ENCODE data around the gene TPPP2.

Gene TPPP2

DNA sequence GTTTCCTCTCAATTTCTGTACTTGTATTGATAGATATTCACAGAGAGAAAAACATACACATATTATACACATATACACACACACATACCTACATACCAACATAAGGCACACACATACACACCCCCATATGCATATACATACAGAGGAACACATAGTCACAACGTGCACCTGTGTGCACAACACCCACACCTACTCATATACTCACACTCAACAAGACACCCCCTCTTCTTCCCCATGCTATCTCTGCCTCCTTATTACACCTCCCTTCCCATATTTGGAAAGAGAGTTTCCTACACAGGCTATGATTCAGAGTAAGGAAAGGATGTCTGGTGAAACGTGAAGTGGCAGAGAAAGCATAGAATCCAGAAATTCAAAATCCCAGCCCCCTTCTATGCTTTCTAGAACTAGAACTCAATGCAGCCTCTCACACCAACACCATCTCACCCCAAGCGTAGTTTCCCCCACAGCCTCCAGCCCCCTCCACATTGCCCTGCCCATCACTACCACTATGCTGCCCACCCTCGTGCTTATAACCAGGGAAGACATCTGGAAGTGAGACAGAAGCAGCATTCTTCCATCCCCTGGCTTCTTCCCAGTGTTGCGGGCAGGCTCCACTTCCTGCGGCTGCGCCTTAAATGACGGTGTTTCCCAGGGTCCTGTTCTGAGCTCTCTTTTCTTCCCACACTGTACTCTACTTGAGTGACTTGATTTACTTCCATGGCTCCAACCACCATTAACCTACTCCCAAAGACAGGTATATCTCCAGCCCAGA is 30.0 kb downstream of the TPPP2 start:
- no peak for DNase-seq

DNA sequence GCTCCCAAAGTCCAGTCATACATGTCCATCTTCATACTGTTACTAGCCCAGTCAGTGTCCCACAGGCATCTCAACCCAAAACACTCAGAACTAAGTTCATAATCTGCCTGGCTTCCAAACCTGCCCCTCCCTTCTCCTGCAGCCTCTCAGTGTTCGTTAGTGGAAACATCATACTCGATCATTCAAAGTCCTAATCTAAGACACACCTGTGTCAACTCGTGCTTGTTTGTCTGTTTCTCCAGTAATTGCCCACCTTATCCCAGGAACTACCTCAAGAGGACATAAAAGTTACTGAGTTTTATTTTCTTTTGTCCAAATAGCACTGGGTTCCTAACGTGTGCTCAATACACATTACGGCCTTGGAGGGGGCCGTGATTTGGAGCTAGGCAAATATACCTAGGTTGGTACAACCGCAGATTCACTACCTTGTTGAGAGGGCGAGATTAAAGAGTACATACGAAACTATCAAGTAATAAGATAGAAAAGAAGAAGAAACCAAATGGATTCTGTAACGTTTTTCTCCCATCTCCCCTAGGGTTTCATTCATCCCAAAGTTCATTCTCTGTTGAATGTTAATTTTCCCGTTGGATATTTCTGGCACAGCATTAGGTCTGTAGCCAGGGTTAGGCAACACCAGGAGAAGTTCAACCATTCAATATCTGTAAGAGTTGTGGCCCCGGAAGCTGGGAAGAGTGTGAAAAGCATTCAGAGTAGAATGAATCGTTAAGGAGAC is 30.8 kb downstream of the TPPP2 start:
- no peak for DNase-seq

DNA sequence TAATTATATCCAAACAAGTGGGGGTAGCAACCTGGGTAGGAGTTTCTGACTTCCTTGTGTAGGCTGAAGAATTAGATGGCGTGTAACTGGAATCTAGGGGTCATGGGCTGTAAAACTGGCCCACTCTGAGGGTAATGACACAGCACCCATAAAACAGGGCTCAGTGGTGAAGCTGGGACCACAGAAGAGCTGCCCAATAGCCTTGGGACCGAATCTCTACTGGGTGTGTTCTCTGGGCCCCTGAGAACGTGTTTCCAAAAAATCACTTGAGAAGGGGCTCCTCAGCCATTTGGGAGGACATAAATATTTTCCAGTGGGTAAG is 31.3 kb downstream of the TPPP2 start:
- DNase-seq, result no peak

DNA sequence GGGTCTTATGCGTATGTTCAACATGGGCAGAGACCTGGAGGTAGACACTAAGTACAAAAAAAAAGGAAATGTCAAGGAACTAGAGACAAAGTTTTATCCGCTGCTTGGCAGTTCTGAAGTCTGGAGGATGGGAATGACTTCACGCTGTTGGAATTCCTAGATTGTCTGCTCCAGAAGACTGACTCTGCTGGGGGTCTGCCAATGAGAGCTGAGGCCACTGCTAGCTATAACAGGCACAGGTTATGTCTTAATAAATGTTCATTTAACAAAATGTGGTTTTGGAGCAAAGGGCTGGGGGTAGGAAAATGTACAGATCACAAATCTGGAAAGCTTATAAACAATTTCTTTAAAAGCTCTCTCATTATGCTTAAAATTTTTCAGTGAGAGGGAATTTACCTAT is 33.5 kb downstream of the TPPP2 start:
- DNase-seq, result no peak

DNA sequence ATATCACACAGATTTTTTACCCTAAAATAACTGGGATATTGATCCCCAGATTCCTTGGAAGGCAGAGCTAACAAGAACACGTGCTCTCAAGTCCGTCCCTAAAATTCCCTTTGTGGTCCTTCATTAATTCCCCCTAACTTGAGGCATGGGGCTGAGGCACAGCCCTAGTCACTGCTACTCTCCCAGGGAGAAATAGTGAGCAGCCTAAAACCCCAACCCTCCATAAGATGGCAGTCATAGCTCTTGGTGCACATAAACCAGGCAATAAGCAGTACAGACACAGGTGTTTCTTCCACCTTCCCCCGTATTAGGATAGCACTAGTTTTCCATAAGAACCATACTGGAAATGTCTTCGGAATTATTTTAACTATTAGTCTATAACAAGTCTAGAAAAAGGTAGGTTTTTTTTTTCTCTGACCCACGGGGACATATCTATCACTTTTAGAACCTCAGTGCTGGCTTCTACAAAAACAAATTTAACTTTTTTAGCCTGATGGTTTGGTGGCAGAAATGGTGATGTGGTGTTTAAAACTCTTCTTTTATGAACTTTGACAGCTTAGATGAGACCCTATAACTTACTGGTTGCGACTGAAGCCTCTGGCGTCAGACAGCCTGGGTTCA is 37.0 kb downstream of the TPPP2 start:
- DNase-seq, result no peak

DNA sequence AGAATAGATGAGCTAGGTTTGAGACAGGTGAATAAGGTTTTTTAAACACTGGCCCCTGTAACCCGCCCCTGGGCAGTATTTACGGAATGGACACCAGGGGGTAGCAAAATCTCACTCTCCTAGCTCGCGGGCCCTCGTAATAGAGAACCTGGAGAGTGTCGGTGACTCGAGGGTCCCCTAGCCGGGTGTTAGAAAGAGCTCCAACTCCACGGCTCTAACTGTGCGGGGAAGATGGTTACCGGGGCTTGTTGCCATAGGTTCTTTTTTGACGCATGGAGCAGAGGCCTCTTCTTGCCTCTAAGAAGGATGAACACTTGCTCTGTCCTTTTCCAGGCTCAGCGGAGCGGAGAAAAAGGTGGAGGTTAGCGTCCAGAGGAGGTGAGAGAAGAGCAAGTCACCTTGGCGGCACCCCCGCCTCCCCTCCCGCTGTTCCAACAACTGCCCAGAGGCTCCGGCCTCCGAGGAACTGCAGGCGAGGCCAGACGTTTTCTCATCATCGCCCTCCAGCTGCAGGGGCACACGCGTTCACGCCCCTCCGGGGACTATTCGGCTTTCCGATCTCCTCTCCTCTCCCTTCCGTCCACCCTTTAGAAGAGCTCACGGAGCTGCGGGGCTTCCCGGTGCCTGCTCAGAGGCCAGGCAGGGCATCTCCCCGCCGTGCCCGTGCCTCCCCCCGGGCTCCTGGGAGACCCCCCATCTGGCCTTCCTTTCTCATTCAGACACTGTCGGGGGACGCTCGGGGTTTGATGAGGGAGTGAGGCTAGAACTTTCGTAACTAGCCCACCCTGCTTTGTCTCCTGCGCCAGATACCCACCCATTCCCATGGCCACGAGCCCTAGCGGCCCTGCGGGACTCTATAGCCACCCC is 38.7 kb downstream of the TPPP2 start:
- DNase-seq, result no peak

DNA sequence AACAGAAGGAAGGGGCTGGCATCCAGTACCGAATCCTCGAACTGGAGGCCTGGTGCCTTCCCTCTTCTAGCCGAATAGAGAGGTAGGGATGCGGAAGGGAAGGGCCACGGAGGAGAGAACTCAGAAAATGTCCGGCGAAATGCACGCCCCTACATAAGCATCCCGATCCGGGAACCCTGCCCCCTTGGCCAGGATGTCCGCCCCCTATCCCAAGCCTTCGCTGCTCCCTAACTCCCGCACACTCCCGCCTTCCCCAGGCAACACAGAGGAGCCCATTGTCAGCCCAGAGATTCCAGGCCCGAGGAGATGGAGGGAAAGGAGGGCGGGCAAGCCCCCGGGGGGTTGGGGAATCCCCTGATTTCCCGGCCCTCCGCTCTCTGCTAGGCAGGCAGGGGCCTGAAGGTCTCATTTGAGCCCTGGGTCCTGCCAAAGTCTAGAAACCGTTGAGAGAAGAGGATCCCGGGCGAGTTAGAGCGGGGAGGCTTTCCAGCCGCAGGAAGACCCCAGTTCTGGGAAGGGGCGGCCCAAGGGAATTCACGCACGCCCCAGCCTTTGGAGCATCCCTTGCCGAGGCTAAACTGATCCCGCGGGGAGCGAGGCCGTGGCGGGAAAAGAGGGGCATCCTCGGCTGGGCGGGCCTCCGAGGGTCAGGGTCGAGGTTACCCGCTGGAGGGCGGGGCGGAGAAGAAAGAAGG is 39.5 kb downstream of the TPPP2 start:
- DNase-seq, result no peak

DNA sequence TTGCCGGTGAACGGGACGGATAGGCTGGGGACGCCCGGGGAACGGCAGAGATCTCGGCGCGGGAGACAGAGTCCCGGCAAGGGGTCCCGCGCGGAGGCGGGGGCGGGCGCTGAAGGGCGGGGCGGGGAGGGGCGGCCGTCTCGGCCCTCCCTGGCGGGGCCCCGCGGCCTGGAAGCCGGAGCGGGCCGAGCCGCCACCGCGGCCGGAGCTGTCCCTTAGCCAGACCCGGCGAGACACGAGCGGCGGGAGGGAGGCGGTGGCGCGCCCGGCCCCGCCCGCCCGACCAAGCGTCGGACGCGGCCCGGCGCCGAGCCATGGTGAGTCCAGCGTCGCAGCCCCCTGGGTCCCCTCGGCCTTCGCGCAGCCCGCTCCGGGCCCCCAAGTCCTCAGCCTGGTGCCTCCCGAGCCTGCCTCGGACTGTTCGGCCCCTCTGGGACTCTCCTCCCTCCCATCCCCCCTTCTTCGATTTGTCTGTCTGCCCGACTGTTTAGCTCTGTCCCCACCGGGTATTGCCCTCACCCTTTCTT is 40.1 kb downstream of the TPPP2 start, which contains the start of gene ARHGEF40:
Gene ARHGEF40, plus strand, starts transcription at position 222 of the 527 bp plus-strand sequence. Its CDS starts 93 bp downstream, at position 315.
- DNase-seq, result no peak

DNA sequence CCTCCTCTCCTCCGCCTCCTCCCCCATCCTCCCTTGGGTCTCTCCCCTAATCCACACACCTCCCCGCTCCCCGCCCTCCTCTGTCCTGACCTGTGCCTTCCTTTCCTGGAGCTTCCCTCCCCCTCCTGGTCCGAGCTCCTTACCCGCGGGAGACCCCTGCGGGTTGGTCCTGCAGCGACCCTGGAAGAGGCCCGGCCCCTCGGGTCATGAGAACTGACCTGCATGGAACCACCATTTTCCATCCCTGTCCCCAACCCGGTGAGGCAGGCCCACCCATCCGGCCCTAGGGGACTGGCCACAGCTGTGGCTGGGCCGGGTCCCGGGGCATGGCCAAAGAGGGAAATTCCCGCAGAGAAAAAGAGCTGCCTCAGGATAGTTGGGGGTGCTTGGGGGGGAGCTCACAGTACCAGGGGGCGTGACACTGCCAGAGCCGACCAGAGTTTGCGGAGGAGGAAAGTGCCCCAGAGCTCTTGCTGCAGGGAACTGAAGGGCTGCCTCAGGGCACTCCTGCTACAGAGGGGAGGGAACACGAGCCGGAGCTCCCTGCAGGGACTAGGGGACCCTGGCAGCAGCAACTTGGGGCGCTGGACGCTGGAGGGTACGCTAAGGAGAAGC is 40.7 kb downstream of the TPPP2 start:
- no peak for DNase-seq

DNA sequence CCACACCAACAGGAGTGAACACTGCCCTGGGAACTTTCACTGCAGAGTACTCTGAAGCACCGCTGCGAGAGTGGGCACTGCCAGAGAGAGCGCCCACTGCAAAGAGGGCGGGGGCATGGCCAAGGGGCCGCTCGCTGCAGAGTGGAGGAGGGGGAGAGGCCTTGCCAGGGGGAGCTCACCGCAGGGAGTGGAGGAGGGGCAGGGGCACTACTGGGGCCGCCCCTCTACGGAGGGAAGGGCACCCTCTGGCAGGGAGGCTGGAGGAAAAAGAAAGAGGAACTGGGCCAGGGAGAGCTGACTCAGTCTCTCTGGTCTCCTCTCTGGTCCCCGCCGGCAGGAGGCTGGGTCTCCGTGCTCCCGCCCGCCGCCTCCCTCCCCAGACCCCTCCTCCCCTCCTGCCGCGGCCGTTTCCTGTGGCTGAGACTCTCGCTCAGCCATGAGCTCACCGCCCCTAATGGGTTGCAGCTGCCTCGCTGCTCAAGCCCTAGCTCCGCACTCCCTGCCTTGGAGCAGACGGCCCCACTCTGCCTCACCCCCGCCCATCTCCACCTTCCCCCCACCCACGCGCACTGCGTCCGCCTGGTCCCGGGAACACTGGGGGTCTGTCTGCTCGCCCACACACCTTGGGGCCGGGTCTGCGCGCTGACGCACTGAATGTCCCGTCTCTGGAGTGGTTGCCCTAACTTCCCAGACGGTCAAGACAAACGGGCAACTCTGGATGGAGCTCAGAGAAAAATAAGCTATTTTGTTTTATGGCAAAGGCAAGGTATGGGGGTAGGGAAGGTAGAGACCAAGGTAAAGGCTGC is 41.4 kb downstream of the TPPP2 start:
- no peak for DNase-seq

DNA sequence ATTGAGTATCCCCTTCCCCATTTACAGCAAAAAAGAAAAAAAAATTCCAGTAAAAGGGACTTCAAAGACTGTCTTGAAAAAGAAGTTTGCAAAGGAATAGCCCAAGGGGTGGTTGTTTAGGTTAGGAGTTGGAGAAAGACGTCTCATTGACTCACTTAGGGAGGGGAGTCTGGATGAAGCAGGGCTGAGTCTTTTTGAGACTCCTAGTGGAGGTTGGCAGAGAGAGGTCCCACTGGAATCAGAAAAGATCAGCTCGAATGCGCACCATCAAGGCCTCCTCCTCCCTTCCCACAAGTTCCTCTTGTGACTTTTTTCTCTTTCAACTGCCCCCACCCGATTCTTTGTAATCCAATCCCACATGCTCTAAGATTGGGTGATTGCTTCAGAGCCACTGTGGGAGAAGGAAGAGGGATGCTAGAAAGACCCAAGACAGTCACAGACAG is 42.0 kb downstream of the TPPP2 start:
- DNase-seq, result no peak

DNA sequence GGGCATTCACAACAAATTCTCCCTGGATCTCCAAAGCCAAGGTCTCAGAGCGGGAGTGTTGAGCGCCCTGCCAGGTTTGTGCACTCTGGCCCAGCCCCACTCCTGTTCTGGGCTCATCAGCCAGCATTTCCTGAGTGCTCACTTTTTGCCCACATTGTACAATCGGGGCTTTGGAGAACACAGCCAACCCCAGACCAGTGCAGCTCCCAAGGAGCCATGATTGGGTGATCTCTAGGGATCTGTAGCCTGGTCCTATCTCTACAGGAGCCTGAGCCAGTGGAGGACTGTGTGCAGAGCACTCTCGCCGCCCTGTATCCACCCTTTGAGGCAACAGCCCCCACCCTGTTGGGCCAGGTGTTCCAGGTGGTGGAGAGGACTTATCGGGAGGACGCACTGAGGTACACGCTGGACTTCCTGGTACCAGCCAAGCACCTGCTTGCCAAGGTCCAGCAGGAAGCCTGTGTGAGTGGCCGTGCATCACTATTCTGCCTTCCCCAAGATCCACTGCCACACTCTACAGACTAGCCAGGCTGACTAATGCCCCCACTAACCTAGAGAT is 42.8 kb downstream of the TPPP2 start:
- no peak for DNase-seq

DNA sequence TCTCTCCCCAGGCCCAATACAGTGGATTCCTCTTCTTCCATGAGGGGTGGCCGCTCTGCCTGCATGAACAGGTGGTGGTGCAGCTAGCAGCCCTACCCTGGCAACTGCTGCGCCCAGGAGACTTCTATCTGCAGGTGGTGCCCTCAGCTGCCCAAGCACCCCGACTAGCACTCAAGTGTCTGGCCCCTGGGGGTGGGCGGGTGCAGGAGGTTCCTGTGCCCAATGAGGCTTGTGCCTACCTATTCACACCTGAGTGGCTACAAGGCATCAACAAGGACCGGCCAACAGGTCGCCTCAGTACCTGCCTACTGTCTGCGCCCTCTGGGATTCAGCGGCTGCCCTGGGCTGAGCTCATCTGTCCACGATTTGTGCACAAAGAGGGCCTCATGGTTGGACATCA is 43.9 kb downstream of the TPPP2 start:
- DNase-seq, result no peak

DNA sequence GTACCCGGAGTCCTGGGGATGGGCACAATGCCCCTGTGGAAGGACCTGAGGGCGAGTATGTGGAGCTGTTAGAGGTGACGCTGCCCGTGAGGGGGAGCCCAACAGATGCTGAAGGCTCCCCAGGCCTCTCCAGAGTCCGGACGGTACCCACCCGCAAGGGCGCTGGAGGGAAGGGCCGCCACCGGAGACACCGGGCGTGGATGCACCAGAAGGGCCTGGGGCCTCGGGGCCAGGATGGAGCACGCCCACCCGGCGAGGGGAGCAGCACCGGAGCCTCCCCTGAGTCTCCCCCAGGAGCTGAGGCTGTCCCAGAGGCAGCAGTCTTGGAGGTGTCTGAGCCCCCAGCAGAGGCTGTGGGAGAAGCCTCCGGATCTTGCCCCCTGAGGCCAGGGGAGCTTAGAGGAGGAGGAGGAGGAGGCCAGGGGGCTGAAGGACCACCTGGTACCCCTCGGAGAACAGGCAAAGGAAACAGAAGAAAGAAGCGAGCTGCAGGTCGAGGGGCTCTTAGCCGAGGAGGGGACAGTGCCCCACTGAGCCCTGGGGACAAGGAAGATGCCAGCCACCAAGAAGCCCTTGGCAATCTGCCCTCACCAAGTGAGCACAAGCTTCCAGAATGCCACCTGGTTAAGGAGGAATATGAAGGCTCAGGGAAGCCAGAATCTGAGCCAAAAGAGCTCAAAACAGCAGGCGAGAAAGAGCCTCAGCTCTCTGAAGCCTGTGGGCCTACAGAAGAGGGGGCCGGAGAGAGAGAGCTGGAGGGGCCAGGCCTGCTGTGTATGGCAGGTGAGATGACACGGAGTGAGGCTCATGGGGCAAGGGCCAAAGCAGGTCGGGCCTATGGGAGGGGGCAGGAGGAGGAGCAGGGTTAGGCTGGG is 44.6 kb downstream of the TPPP2 start:
- no peak for DNase-seq

DNA sequence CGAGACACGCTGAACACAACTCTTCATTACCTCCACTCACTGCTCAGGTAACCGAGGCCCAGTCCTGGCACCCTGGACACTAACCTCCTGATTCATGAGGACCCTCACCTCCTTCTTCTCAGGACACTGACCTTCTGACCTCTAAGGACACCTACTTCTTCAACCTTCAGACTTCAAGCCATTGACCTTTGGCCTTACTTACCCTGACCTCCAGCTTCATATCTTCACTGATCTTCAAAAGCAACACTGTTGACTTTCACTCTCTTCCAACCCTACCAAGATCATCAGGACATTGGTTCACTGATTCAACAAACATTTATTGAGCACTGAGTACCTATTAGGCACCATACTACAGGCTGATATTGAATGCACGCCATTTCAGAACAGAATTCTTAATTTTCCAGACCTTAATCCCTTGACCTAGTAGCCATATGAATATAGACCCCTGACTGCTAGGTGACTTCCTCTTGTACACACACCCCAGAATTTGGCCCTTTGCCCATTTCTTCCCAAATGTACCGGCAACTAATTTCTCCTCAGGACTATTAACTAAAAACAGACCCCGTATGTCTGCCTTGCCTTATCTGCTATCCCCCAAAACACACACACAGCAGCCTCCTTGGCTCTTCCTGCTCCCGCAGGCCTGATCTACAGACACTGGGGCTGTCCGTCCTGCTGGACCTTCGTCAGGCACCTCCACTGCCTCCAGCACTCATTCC is 45.9 kb downstream of the TPPP2 start:
- DNase-seq, result no peak

DNA sequence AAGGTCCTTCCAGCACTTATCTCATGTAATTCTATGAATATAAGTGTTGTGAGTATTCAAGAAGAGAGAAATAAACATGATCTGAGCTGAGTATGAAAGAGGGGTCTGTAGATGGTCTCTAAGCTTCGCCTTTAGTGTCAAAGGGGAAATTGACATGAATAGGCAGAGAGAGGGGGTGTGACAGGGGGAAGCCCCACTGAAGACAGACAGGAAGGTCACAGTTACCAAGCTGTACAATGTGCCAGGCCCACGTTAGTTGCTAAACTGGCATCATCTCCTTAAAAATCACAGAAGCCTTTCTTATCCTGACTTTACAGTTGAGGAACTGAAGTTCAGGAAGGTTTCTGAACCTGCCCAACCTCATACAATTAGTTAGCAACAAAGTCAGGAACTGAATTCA is 47.7 kb downstream of the TPPP2 start:
- DNase-seq, result no peak

DNA sequence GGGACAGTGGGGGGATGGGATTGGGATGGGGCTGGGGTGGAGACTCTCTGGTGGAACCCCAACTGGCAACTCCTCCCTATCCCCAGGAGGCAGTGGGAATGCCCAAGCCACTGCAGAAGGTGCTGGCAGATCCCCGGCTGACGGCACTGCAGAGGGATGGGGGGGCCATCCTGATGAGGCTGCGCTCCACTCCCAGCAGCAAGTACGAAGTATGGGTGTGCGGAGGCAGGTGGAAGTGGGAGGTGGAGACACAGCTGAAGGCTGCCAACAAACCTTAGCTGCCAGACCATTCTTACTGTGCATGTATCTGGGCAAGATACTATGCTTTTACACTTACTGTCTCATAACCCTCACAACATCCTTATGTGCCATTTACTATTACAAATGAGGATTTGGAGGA is 48.3 kb downstream of the TPPP2 start:
- DNase-seq, result no peak

DNA sequence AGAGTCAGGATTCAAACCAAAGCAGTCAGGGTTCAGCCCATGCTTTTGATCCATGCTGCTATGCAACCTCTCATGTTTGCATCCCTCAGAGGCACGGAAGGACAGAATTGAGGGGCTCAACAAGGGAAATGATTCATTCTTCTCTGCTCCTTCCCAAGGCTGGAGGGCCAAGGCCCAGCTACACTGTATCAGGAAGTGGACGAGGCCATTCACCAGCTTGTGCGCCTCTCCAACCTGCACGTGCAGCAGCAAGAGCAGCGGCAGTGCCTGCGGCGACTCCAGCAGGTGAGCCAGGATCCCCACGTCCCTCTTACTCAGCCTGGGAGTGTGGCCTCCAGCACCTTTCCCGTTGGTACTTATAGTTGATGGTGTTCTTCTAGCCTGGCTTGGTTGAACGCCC is 48.7 kb downstream of the TPPP2 start:
- DNase-seq, result no peak

All from activated effector memory CD4-positive, alpha-beta T cell treated with Interleukin-2 at 50 U/mL for 16 hours (primary cell).